Endothelial cell of umbilical vein (primary cell): ENCODE results near the gene BRD1. TPM values are rescaled to one million over a fixed set of nuclear protein-coding genes. Genes with fewer than 3 reads are reported as not detected.

Source experiments
- BruUV-seq: library from RNA; stranded (reverse); fragments of 400-500 nt; replicated peaks from 2 replicates; lab custom pipeline; 2021; lab: Mats Ljungman, UMichigan
- CTCF ChIA-PET: fragments of 300-600, 350-600 bp; sonication (Branson Sonifier 250); formaldehyde crosslinking; loops from one replicate; lab custom pipeline; 2021; ENCODE audit warnings: antibody characterized with exemption, inconsistent platforms; lab: Charles Lee
- POLR2A ChIA-PET: fragments of 300-600, 350-600 bp; sonication (Branson Sonifier 250); formaldehyde crosslinking; loops from one replicate; lab custom pipeline; 2021; ENCODE audit warnings: antibody characterized with exemption, inconsistent platforms; lab: Charles Lee
- DNase-seq: peaks from one replicate; pipeline ENCODE4 v3.0.0-alpha.2; 2011; ENCODE audit warnings: low read depth, low spot score
- FAIRE-seq: peaks from 2 replicates; lab custom pipeline; 2011; peaks lifted over from hg19 to GRCh38; lab: Jason Lieb, UNC
- H2AFZ ChIP-seq: 2 replicates; pipeline ENCODE4 v1.6.0; 2012; ENCODE audit warnings: low read depth, low read length, control low read depth, inconsistent platforms
- H3K27ac ChIP-seq: 2 replicates; pipeline ENCODE4 v1.5.1; 2011; ENCODE audit warnings: low read depth, mild to moderate bottlenecking, control low read depth, low read length, moderate library complexity; ENCODE audit not compliant: insufficient read depth
- H3K27me3 ChIP-seq, 2 experiments: 2 replicates each; pipeline versions ENCODE4 v1.6.0 to v1.6.1; 2011; ENCODE audit warnings: low read length in 2 of 2, mixed read lengths in 1 of 2; ENCODE audit not compliant: control insufficient read depth in 2 of 2, insufficient read depth in 2 of 2
- H3K36me3 ChIP-seq, 2 experiments: 2 replicates in 1 of 2; 3 replicates in 1 of 2; pipeline ENCODE4 v1.5.1; 2011; ENCODE audit warnings: low read length in 2 of 2, mild to moderate bottlenecking in 1 of 2, moderate library complexity in 1 of 2; ENCODE audit not compliant: control insufficient read depth in 2 of 2, insufficient read depth in 2 of 2; ENCODE audit errors: extremely low read depth in 1 of 2
- H3K4me1 ChIP-seq: 3 replicates; pipeline ENCODE4 v1.5.1; 2011; ENCODE audit warnings: mild to moderate bottlenecking, low read length; ENCODE audit not compliant: control insufficient read depth, insufficient read depth; ENCODE audit errors: extremely low read depth
- H3K4me2 ChIP-seq: 2 replicates; pipeline ENCODE4 v1.6.1; 2011; ENCODE audit warnings: low read length, control low read depth, mixed read lengths; ENCODE audit not compliant: insufficient read depth
- H3K4me3 ChIP-seq, 3 experiments: fragments of 200-600 bp in 1 of 3; sonication (generic), shearing (Covaris generic) in 1 of 3; replicated peaks in 1 of 3; 2 replicates each; pipeline ENCODE4 v1.5.1; 2011 to 2016; ENCODE audit warnings: control low read depth in 3 of 3, low read length in 3 of 3, mild to moderate bottlenecking in 2 of 3, inconsistent platforms in 1 of 3, low read depth in 1 of 3, moderate library complexity in 1 of 3; ENCODE audit not compliant: insufficient read depth in 1 of 3
- H3K79me2 ChIP-seq: 2 replicates; pipeline ENCODE4 v1.6.0; 2012; ENCODE audit warnings: low read length, inconsistent platforms; ENCODE audit not compliant: control insufficient read depth, insufficient read depth
- H3K9ac ChIP-seq: replicated peaks from 2 replicates; pipeline ENCODE3; 2011; ENCODE audit warnings: low read length, control low read depth; ENCODE audit not compliant: insufficient read depth; ENCODE audit errors: extremely low read depth
- H3K9me1 ChIP-seq: replicated peaks from 3 replicates; pipeline ENCODE4 v1.6.0; 2011; ENCODE audit warnings: mild to moderate bottlenecking, low read length; ENCODE audit not compliant: control insufficient read depth, insufficient read depth; ENCODE audit errors: extremely low read depth
- H3K9me3 ChIP-seq: replicated peaks from 2 replicates; pipeline ENCODE4 v1.5.1; 2012; ENCODE audit warnings: low read length, inconsistent platforms; ENCODE audit not compliant: control insufficient read depth, insufficient read depth
- H4K20me1 ChIP-seq: replicated peaks from 2 replicates; pipeline ENCODE3; 2011; ENCODE audit warnings: mild to moderate bottlenecking, low read length; ENCODE audit not compliant: control insufficient read depth, insufficient read depth; ENCODE audit errors: extremely low read depth
- CTCF ChIP-seq, 2 donors: IDR thresholded peaks; 1 replicate in 1 of 2; 2 replicates in 1 of 2; pipeline ENCODE4 v1.5.1; 2011; ENCODE audit warnings: low read length in 2 of 2, mild to moderate bottlenecking in 2 of 2, moderate library complexity in 2 of 2, control low read depth in 1 of 2, inconsistent platforms in 1 of 2, low read depth in 1 of 2; ENCODE audit not compliant: insufficient read depth in 1 of 2; ENCODE audit errors: extremely low read depth in 1 of 2
- EZH2 ChIP-seq: IDR thresholded peaks from 2 replicates; pipeline ENCODE4 v1.6.1; 2012; ENCODE audit warnings: borderline replicate concordance, low read depth, mild to moderate bottlenecking, moderate library complexity, low read length, inconsistent platforms; ENCODE audit not compliant: severe bottlenecking
- FOS ChIP-seq: IDR thresholded peaks from 2 replicates; pipeline ENCODE4 v1.6.1; 2011; ENCODE audit warnings: mild to moderate bottlenecking, low read length, moderate library complexity, borderline replicate concordance; ENCODE audit not compliant: insufficient read depth
- GATA2 ChIP-seq: IDR thresholded peaks from 2 replicates; pipeline ENCODE4 v1.7.0; 2011; ENCODE audit warnings: low read depth, mild to moderate bottlenecking, moderate library complexity, mixed read lengths, low read length; ENCODE audit not compliant: insufficient read length, insufficient read depth
- JUN ChIP-seq: IDR thresholded peaks from 2 replicates; pipeline ENCODE4 v1.6.1; 2011; ENCODE audit warnings: borderline replicate concordance, low read depth; ENCODE audit not compliant: insufficient read length, insufficient read depth
- MAX ChIP-seq: IDR thresholded peaks from 2 replicates; pipeline ENCODE4 v1.6.1; 2011; ENCODE audit not compliant: insufficient read depth, insufficient read length
- MYC ChIP-seq: IDR thresholded peaks from one replicate; pipeline ENCODE4 v1.6.1; 2011; ENCODE audit warnings: mild to moderate bottlenecking, low read depth, low read length
- POLR2A ChIP-seq: IDR thresholded peaks from 2 replicates; pipeline ENCODE4 v1.6.1; 2012; ENCODE audit warnings: low read depth, mild to moderate bottlenecking, control low read depth, low read length
- POLR2AphosphoS5 ChIP-seq: IDR thresholded peaks from 2 replicates; pipeline ENCODE4 v1.6.1; 2012; ENCODE audit warnings: low read depth, mild to moderate bottlenecking, control low read depth, low read length, moderate library complexity; ENCODE audit not compliant: insufficient read depth
- dilution Hi-C: fragments of 300-500 bp; cut with MboI; formaldehyde crosslinking; loops from one replicate; pipeline ENCODE4 v1.15.0; 2019; ENCODE audit warnings: low sequenced_read_pairs; ENCODE audit not compliant: extremely low pct_ligation_motif_present
- intact Hi-C: fragments of 100-400 bp; cut with micrococcal nuclease; formaldehyde crosslinking; loops from one replicate; pipeline ENCODE4 v1.10.0; 2022
- polyA plus RNA-seq, 4 experiments: library from polyadenylated mRNA; depleted of rRNA in 3 of 4; stranded (reverse) in 3 of 4; unstranded in 1 of 4; fragments of >200 nt; gene quantifications; 2 replicates each; pipeline versions ENCODE4 v1.2.1 to v1.2.3, GENCODE V29; 2011 to 2012; ENCODE audit warnings: missing spikeins in 1 of 4
- total RNA-seq: library from RNA; stranded (reverse); gene quantifications from 2 replicates; pipeline ENCODE4 v1.2.3, GENCODE V29; 2021

The BRD1 gene
- total and polyA plus RNA-seq, 2 donors (not counting 3 experiments of a cell fraction or from before 2014, with no cell fraction given) = 8.1 to 41.1 TPM

- Histone ChIP-seq H3K4me2 (no peak overlapping the region), H3K9ac (no peak overlapping the region), H4K20me1 (no peaks in the 10 kb centered on the region), H3K4me1 (no peaks in the 10 kb centered on the region), H3K9me3 (no peaks in the 10 kb centered on the region), H3K4me3 (no peak overlapping the region), H3K36me3 (no peaks in the 10 kb centered on the region), H3K27me3 (peaks cover 15 to 28% of the 10 kb centered on the region in 2 experiments), H2AFZ (no peak overlapping the region), H3K79me2 (no peaks in the 10 kb centered on the region), H3K9me1 (no peaks in the 10 kb centered on the region), H3K27ac (no peak overlapping the region)
- ChIA-PET POLR2A (no interaction called here), CTCF (no interaction called here)
- dilution Hi-C loops (no loop called here), intact Hi-C loops (no loop called here)
- BruUV-seq = no TSS peak
- no peak for DNase-seq
- no peak for TF ChIP-seq FOS
- TF ChIP-seq MAX = no peak
- no peak for TF ChIP-seq EZH2
- TF ChIP-seq POLR2A = no peak
- no peak for TF ChIP-seq POLR2AphosphoS5
- no peak for TF ChIP-seq MYC
- TF ChIP-seq CTCF (IDR thresholded peaks at IDR 0.05; ENCODE audit: extremely low read depth in 1 of 2, insufficient read depth in 1 of 2, low read depth in 1 of 2, low read length in 2 of 2) = no peak
- TF ChIP-seq JUN = no peak
- no peak for TF ChIP-seq GATA2
- FAIRE-seq = no peak
These were observed 5.8 kb upstream of the BRD1 start for GRCh38 chr22:49833340-49834007.
